Measurements from ENCODE around the gene WDR64. TPM values are rescaled to one million over a fixed set of nuclear protein-coding genes. Genes with fewer than 3 reads are reported as not detected.

Gene WDR64
- total and polyA plus RNA-seq, 2 donors (not counting 3 experiments of a cell fraction or from before 2014, with no cell fraction given) = not detected

DNA sequence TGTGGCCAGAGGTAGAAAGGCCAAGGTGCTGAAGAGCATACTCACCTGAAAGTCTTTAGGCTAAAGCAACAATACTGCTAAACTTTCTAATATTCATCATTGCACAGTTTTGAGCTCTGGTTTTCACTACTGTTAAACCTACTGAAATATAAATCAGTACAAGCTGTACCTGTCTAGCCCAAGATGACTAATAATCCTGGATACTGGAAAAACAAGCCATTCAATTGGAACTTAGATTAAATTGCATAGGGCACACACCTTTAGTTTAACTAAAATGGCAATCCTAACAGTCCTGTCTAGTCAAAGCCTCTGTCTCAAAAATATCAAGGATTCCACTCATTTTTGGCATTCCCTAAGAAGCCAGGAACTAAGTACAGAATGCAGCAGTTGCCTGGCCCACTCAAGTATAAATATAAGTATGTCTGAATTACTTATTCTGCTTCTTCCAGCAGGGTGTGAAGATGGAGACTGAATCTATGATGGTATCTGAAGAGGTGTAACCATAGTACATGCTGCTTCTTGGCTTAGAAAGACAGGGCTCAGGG is 15.0 kb upstream of the WDR64 start:
- no TSS peak for BruUV-seq (replicated peaks)
- Histone ChIP-seq H3K27ac (ENCODE audit: insufficient read depth, low read depth, low read length) (no peak overlapping the region), H2AFZ (ENCODE audit: low read depth, low read length) (no peak overlapping the region), H3K4me1 (ENCODE audit: control insufficient read depth, extremely low read depth, insufficient read depth, low read length) (peaks cover 33% of the 10 kb centered on the region), H3K27me3 (ENCODE audit: control insufficient read depth in 2 of 2, insufficient read depth in 2 of 2, low read length in 2 of 2) (no peaks in the 10 kb centered on the region), H3K9me3 (replicated peaks; ENCODE audit: control insufficient read depth, insufficient read depth, low read length) (no peaks in the 10 kb centered on the region), H3K36me3 (ENCODE audit: control insufficient read depth in 2 of 2, extremely low read depth in 1 of 2, insufficient read depth in 2 of 2, low read length in 2 of 2) (peaks cover 2 to 5% of the 10 kb centered on the region in 2 experiments), H3K9me1 (replicated peaks; ENCODE audit: control insufficient read depth, extremely low read depth, insufficient read depth, low read length) (no peaks in the 10 kb centered on the region), H3K79me2 (ENCODE audit: control insufficient read depth, insufficient read depth, low read length) (peaks cover 58% of the 10 kb centered on the region), H3K9ac (replicated peaks; ENCODE audit: extremely low read depth, insufficient read depth, low read length) (no peak overlapping the region), H4K20me1 (replicated peaks; ENCODE audit: control insufficient read depth, extremely low read depth, insufficient read depth, low read length) (peaks cover 4% of the 10 kb centered on the region), H3K4me2 (ENCODE audit: insufficient read depth, low read length) (peak overlapping the region; percentile 77), H3K4me3 (replicated peaks in 1 of 3; ENCODE audit: insufficient read depth in 1 of 3, low read depth in 1 of 3, low read length in 3 of 3) (no peak overlapping the region)
- intact Hi-C loops (cut with micrococcal nuclease) (loop anchor here (10.0 kb wide), 1 partner anchor 282 kb away; the partner anchor contains the start of gene RGS7), dilution Hi-C loops (cut with MboI; ENCODE audit: extremely low pct_ligation_motif_present, low sequenced_read_pairs) (no loop called here)
- ChIA-PET CTCF (interaction anchor here (1.3 to 3.1 kb wide), 3 partner anchors 10 to 26 kb away, joined by 3 to 15 read pairs (median 12); no protein-coding TSS in a partner anchor), POLR2A (no interaction called here)
- TF ChIP-seq, protein P1, sequence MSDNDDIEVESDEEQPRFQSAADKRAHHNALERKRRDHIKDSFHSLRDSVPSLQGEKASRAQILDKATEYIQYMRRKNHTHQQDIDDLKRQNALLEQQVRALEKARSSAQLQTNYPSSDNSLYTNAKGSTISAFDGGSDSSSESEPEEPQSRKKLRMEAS (IDR thresholded peaks at IDR 0.05; ENCODE audit: insufficient read depth, insufficient read length) = no peak
- no peak for TF ChIP-seq FOS (IDR thresholded peaks at IDR 0.05; ENCODE audit: borderline replicate concordance, insufficient read depth, low read length)
- TF ChIP-seq JUN (IDR thresholded peaks at IDR 0.05; ENCODE audit: borderline replicate concordance, insufficient read depth, insufficient read length, low read depth) = no peak
- DNase-seq (ENCODE audit: low read depth, low spot score) (no peak), FAIRE-seq (no peak)

DNA sequence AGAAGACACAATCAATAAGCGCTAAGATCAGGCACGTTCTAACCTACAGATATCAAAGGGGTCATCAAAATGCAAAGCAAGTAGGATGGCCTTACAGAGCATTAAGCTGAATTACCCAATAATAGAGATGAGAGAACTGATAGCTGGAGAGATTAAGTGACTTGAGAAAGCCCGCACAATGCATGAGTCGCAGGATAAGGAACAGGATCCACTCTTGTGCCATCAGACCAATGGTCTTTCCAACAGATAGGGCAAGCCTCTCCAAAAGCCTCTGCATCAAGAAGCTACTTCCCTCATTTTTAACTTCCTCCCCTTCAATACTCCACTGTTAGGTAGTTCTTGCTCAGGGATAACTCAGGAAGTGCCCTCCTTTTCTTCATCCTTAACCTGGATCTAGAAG is 14.5 kb upstream of the WDR64 start:
- peaks cover 33% of the 10 kb centered on the region for H3K4me1 ChIP-seq (ENCODE audit: control insufficient read depth, extremely low read depth, insufficient read depth, low read length)
- FAIRE-seq (no peak), DNase-seq (ENCODE audit: low read depth, low spot score) (no peak)
- intact Hi-C loops (cut with micrococcal nuclease) (loop anchor here (10.0 kb wide), 1 partner anchor 283 kb away; the partner anchor contains the start of gene RGS7), dilution Hi-C loops (cut with MboI; ENCODE audit: extremely low pct_ligation_motif_present, low sequenced_read_pairs) (no loop called here)
- no peaks in the 10 kb centered on the region for H3K9me3 ChIP-seq (replicated peaks; ENCODE audit: control insufficient read depth, insufficient read depth, low read length)
- POLR2A ChIA-PET = no interaction called here
- peak overlapping the region in 1 of 3 experiments; percentile 7 for H3K4me3 ChIP-seq (replicated peaks in 1 of 3; ENCODE audit: insufficient read depth in 1 of 3, low read depth in 1 of 3, low read length in 3 of 3)
- H3K36me3 ChIP-seq (ENCODE audit: control insufficient read depth in 2 of 2, extremely low read depth in 1 of 2, insufficient read depth in 2 of 2, low read length in 2 of 2) = peaks cover 2 to 5% of the 10 kb centered on the region in 2 experiments
- BruUV-seq (replicated peaks) = no TSS peak
- peaks cover 58% of the 10 kb centered on the region for H3K79me2 ChIP-seq (ENCODE audit: control insufficient read depth, insufficient read depth, low read length)
- H3K27ac ChIP-seq (ENCODE audit: insufficient read depth, low read depth, low read length) = no peak overlapping the region
- peak overlapping the region; percentile 77 for H3K4me2 ChIP-seq (ENCODE audit: insufficient read depth, low read length)
- no peaks in the 10 kb centered on the region for H3K27me3 ChIP-seq (ENCODE audit: control insufficient read depth in 2 of 2, insufficient read depth in 2 of 2, low read length in 2 of 2)
- H3K9me1 ChIP-seq (replicated peaks; ENCODE audit: control insufficient read depth, extremely low read depth, insufficient read depth, low read length) = no peaks in the 10 kb centered on the region
- peaks cover 4% of the 10 kb centered on the region for H4K20me1 ChIP-seq (replicated peaks; ENCODE audit: control insufficient read depth, extremely low read depth, insufficient read depth, low read length)
- H2AFZ ChIP-seq (ENCODE audit: low read depth, low read length) = no peak overlapping the region
- no peak for TF ChIP-seq EZH2 (IDR thresholded peaks at IDR 0.05; ENCODE audit: borderline replicate concordance, low read depth, low read length, severe bottlenecking)
- TF ChIP-seq, protein P2, sequence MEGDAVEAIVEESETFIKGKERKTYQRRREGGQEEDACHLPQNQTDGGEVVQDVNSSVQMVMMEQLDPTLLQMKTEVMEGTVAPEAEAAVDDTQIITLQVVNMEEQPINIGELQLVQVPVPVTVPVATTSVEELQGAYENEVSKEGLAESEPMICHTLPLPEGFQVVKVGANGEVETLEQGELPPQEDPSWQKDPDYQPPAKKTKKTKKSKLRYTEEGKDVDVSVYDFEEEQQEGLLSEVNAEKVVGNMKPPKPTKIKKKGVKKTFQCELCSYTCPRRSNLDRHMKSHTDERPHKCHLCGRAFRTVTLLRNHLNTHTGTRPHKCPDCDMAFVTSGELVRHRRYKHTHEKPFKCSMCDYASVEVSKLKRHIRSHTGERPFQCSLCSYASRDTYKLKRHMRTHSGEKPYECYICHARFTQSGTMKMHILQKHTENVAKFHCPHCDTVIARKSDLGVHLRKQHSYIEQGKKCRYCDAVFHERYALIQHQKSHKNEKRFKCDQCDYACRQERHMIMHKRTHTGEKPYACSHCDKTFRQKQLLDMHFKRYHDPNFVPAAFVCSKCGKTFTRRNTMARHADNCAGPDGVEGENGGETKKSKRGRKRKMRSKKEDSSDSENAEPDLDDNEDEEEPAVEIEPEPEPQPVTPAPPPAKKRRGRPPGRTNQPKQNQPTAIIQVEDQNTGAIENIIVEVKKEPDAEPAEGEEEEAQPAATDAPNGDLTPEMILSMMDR (IDR thresholded peaks at IDR 0.05; ENCODE audit: extremely low read depth in 1 of 2, insufficient read depth in 1 of 2, low read depth in 1 of 2, low read length in 2 of 2) = no peak
- TF ChIP-seq GATA2 (IDR thresholded peaks at IDR 0.05; ENCODE audit: insufficient read depth, insufficient read length, low read depth, low read length) = peak; percentile 67
- no peak for TF ChIP-seq MYC (IDR thresholded peaks at IDR 0.05; ENCODE audit: low read depth, low read length)
- no peak for TF ChIP-seq POLR2AphosphoS5 (IDR thresholded peaks at IDR 0.05; ENCODE audit: insufficient read depth, low read depth, low read length)
- H3K9ac ChIP-seq (replicated peaks; ENCODE audit: extremely low read depth, insufficient read depth, low read length) = no peak overlapping the region
- CTCF ChIA-PET = interaction anchor here (1.3 to 3.1 kb wide), 3 partner anchors 11 to 27 kb away, joined by 3 to 15 read pairs (median 12); no protein-coding TSS in a partner anchor

Data from endothelial cell of umbilical vein (primary cell).